ENCODE data around the gene ABCC4.

GRCh38 chr13:95195146-95195545, 106.1 kb downstream of the ABCC4 start:
- TF ChIP-seq CTCF (conservative IDR thresholded peaks at IDR 0.05; ENCODE audit: low read depth, low read length) = no peak
- no peak for TF ChIP-seq EZH2 (IDR thresholded peaks at IDR 0.05; ENCODE audit: low read length, unreplicated experiment)
- no peak for TF ChIP-seq EZH2phosphoT487 (IDR thresholded peaks at IDR 0.05; ENCODE audit: borderline replicate concordance, low read length)

Measured in PC-3 (cell line).